NT2/D1 (cell line): ENCODE measurements around the gene SLC38A8.

ENCODE experiments used
- DNase-seq: peaks from one replicate; pipeline ENCODE4 v3.0.0-alpha.2; 2011; ENCODE audit warnings: low read depth, low spot score
- H3K27me3 ChIP-seq: 2 replicates; pipeline ENCODE4 v1.6.0; 2011; ENCODE audit warnings: mild to moderate bottlenecking; ENCODE audit not compliant: insufficient read length, insufficient read depth
- H3K36me3 ChIP-seq: 2 replicates; pipeline ENCODE4 v1.6.1; 2011; ENCODE audit warnings: mild to moderate bottlenecking, low read length, mixed read lengths; ENCODE audit not compliant: insufficient read depth, insufficient read length
- H3K4me1 ChIP-seq: 2 replicates; pipeline ENCODE4 v1.5.1; 2011; ENCODE audit not compliant: insufficient read depth, insufficient read length
- H3K4me3 ChIP-seq: 2 replicates; pipeline ENCODE4 v1.5.1; 2011; ENCODE audit warnings: low read depth; ENCODE audit not compliant: insufficient read length
- H3K9ac ChIP-seq: 2 replicates; pipeline ENCODE4 v1.6.0; 2011; ENCODE audit warnings: low read depth; ENCODE audit not compliant: insufficient read length
- H3K9me3 ChIP-seq: 2 replicates; pipeline ENCODE4 v1.5.1; 2011; ENCODE audit warnings: mild to moderate bottlenecking, low read length; ENCODE audit not compliant: insufficient read depth
- SUZ12 ChIP-seq: IDR thresholded peaks from 2 replicates; pipeline ENCODE4 v1.6.1; 2011; ENCODE audit not compliant: insufficient read length, insufficient read depth; ENCODE audit errors: extremely low read depth
- YY1 ChIP-seq: IDR thresholded peaks from 2 replicates; pipeline ENCODE4 v1.6.1; 2011; ENCODE audit not compliant: insufficient read length, insufficient read depth
- ZNF274 ChIP-seq: IDR thresholded peaks from 2 replicates; pipeline ENCODE4 v1.6.1; 2011; ENCODE audit warnings: mild to moderate bottlenecking, low read depth, low read length

SLC38A8 gene

DNA sequence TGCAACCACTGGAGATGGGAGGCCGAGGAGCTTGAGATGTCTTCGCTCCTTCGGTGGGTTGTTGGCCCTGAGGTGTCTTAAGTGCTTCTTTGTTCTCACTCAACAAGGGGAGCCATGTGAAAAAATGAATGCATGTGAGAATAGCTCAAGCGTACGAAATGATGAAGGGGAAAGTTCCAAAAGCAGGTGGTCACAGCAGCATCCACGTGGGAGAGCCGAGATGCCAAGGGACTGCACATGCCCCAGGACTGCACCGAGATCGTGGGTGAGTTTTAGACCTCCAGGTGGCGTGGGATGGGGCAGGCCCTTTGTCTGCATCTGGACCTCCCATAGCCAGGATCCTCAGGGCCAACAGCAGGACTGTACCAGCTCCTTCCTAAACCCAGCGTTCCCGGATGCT lies 8.1 kb downstream of the SLC38A8 start:
- DNase-seq = no peak
- no peaks in the 10 kb centered on the region for H3K36me3 ChIP-seq
- H3K4me3 ChIP-seq = no peak overlapping the region
- H3K9me3 ChIP-seq = peaks cover 11% of the 10 kb centered on the region
- peaks cover 8% of the 10 kb centered on the region for H3K4me1 ChIP-seq
- TF ChIP-seq YY1 = no peak
- TF ChIP-seq SUZ12 = no peak
- TF ChIP-seq ZNF274 = no peak
- H3K9ac ChIP-seq = no peak overlapping the region
- H3K27me3 ChIP-seq = peaks cover 24% of the 10 kb centered on the region

DNA sequence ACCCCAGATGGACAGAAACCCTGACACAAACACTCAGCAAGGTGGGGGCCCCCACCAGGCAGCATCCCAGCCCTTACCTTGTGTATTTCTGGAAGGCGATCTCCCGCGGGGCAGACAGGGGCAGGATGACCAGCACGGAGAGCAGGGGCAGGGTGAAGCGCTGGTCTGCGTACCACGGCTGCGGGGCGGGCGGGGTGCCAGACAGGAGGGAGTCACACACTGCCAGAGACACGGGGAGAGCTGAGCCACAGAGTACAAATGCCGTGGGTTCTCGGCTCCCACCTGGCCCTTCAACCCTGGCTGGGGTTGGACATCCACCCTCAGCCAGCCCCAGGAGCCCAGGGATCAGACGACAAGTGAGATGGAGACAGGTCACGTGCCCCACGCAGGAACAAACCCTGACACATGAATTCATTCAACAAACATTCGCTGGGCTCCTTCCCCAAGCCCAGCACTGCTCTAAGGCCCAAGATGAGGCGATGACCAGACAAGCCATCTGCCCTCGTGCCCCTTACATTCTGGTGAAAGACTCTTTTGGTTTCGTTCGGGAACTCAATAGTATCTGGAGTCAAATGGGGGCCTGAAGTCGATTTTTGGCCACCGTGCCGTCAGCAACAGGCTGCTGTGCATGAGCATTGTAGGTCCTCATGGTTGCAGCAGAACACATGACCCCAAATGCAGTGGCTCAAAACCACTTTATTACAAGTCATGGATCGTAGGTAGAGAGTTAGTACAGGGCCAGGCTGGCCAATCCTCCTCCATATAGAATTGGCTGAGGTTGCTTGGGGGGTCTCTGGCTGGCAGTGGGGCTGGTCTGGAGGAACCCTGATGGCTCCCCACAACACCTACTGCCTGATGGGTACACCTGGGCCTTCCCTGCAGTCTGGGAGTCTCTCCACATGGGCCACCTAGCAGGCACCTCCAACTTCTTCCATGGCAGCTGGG lies 9.1 kb downstream of the SLC38A8 start:
- H3K4me1 ChIP-seq = peaks cover 8% of the 10 kb centered on the region
- peaks cover 11% of the 10 kb centered on the region for H3K9me3 ChIP-seq
- H3K27me3 ChIP-seq = peaks cover 18% of the 10 kb centered on the region
- DNase-seq = no peak
- H3K36me3 ChIP-seq = no peaks in the 10 kb centered on the region
- TF ChIP-seq YY1 (no peak), SUZ12 (no peak)
- no peak overlapping the region for H3K4me3 ChIP-seq
- no peak overlapping the region for H3K9ac ChIP-seq

DNA sequence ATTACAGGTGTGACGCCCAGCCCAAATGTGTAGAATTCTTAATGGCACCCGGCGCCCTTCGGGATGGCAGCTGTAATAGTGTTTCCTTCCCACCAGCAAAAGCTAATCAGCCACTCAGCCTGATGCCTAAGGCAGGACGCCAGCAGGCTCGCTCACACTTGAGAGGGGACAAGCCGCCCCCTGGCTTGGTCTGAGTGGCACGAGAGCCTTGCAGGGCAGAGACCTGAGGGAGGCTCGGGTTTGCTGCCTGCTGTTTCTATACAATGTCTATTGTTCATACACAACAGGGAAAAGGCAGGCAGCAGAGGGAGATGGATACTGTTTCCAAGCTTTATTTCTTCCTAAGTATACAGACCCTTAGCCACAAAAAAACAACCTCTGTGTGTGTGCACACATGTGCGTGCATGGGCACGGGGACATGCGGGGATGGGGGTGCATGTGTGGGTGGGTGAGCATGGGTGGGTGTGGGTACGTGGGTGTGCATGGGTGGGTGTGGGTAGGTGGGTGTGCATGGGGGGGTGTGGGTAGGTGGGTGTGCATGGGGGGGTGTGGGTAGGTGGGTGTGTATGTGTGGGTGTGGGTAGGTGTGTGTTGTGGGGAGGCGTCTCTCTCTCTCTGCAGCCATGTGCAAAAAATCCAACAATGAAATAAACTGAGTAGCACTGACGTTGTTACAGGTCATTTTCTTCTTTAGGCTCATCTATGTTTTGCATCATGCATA lies 10.0 kb downstream of the SLC38A8 start:
- DNase-seq = no peak
- no peaks in the 10 kb centered on the region for H3K36me3 ChIP-seq
- TF ChIP-seq ZNF274 (no peak), SUZ12 (no peak), YY1 (no peak)
- H3K9ac ChIP-seq = no peak overlapping the region
- H3K4me3 ChIP-seq = no peak overlapping the region
- H3K27me3 ChIP-seq = peaks cover 14% of the 10 kb centered on the region
- peaks cover 8% of the 10 kb centered on the region for H3K4me1 ChIP-seq
- H3K9me3 ChIP-seq = peaks cover 11% of the 10 kb centered on the region

DNA sequence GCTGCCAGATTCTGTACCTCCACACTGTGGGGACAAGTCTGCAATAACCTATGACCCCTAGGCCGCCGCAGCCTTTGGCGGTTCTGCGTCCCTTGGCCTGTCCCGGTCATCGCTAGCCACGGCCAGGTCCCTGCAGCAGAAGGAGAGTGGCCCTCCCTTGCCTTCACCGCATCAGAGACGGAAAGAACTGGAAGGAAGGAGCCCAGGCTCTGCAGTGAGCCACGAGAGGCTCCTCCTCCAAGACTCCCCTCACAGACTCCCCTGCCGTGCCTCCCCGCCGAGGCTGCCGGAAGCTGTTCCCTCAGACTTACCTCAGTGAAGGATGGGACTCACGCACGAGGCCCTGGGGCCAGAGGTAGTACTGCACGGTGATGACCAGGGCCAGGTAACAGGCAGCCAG lies 11.0 kb downstream of the SLC38A8 start:
- TF ChIP-seq ZNF274 = no peak
- TF ChIP-seq SUZ12 = no peak
- TF ChIP-seq YY1 = no peak
- peak overlapping the region; percentile 39 for H3K9ac ChIP-seq

DNA sequence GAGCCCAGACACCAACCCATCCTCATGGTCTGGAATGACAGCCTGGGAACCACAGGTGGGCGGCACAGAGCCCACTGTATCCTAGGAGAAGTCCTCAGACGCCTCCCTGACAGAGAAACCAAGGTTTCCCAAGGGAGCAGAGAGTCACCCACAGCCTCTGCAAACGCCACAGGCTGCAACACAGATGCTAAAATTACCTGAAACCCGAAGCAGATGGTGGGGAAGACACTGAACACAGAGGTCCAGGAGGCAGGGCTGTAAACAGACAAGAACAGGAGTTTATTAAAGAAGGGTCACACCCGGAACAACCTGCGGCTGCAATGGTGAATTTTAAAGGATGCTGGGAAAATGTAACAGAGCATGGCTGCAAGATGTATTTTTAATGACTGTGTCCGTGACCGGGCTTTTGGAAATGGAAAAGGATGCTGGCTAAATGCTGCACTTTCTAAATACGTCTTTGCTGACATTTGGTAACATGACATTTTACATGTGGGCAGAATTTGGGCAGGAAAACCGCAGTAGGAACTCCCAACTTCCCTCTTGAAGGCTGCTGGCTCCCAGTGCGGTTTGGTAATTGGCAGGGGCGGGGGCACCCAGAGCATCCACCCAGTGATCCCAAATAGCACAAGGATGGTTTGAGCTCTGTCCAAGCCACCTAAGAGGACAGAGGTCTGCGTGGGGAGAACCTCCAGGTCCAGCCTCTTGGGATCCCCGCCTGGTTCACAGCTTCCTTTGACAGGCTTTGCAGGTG lies 13.1 kb downstream of the SLC38A8 start:
- no peak for TF ChIP-seq YY1
- TF ChIP-seq SUZ12 = no peak
- TF ChIP-seq ZNF274 = no peak
- no peaks in the 10 kb centered on the region for H3K9me3 ChIP-seq
- no peaks in the 10 kb centered on the region for H3K36me3 ChIP-seq
- H3K4me3 ChIP-seq = no peak overlapping the region
- DNase-seq = no peak
- H3K9ac ChIP-seq = no peak overlapping the region
- H3K4me1 ChIP-seq = peaks cover 12% of the 10 kb centered on the region
- peaks cover 8% of the 10 kb centered on the region for H3K27me3 ChIP-seq

More for the DNA sequence above, 11.0 kb downstream of the SLC38A8 start:
- no peak overlapping the region for H3K4me3 ChIP-seq
- H3K4me1 ChIP-seq = peaks cover 12% of the 10 kb centered on the region
- no peak for DNase-seq
- H3K9me3 ChIP-seq = peaks cover 11% of the 10 kb centered on the region
- peaks cover 13% of the 10 kb centered on the region for H3K27me3 ChIP-seq
- H3K36me3 ChIP-seq = no peaks in the 10 kb centered on the region

DNA sequence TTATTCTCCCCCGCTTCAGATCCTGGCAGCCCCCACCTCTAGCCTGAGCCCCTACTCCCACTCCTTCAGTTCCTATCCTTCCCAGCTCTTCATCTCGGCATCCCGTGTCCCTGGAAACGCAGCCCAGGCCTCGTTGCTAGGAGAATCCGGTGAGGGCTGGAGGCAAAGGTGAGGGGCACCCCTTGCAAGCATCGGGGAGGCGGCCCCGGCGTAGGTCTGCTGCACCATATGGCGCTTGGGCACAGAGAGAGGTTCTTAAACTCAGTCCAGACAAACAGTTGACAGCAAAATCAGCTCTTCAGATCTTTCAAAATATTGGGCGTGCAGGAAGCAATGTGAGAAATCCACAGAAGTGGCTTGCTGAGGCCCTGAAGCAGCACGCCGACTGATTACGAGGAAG lies 15.0 kb downstream of the SLC38A8 start:
- no peaks in the 10 kb centered on the region for H3K9me3 ChIP-seq
- H3K4me3 ChIP-seq = no peak overlapping the region
- TF ChIP-seq ZNF274 = no peak
- TF ChIP-seq SUZ12 = no peak
- peaks cover 8% of the 10 kb centered on the region for H3K27me3 ChIP-seq
- no peak for DNase-seq
- H3K36me3 ChIP-seq = no peaks in the 10 kb centered on the region
- H3K4me1 ChIP-seq = peaks cover 13% of the 10 kb centered on the region
- no peak overlapping the region for H3K9ac ChIP-seq
